Lower lobe of right lung (tissue), 2 donors: ENCODE results near the gene RAB40C. TPM values are rescaled to one million over a fixed set of nuclear protein-coding genes. Genes with fewer than 3 reads are reported as not detected.

Source experiments
- ATAC-seq, 2 donors: fragments of 200-7000 bp; cut with Tn5 transposase; one replicate each; pipeline ENCODE4 v1.9.1; 2020 to 2022; ENCODE audit warnings: mild to moderate bottlenecking in 2 of 2, moderate library complexity in 2 of 2
- DNase-seq: peaks from one replicate; pipeline ENCODE4 v3.0.0-alpha.2; 2020
- H3K27ac ChIP-seq: fragments of 200-600 bp; one replicate; pipeline ENCODE4 v1.8.0; 2022
- H3K27me3 ChIP-seq: fragments of 200-600 bp; one replicate; pipeline ENCODE4 v1.8.0; 2022; ENCODE audit warnings: low read depth
- H3K36me3 ChIP-seq: fragments of 200-600 bp; one replicate; pipeline ENCODE4 v1.8.0; 2022; ENCODE audit warnings: mild to moderate bottlenecking
- H3K4me1 ChIP-seq: fragments of 200-600 bp; one replicate; pipeline ENCODE4 v1.8.0; 2022
- H3K4me3 ChIP-seq: fragments of 200-600 bp; one replicate; pipeline ENCODE4 v1.8.0; 2022; ENCODE audit warnings: mild to moderate bottlenecking
- H3K9me3 ChIP-seq: fragments of 200-600 bp; one replicate; pipeline ENCODE4 v1.8.0; 2022
- intact Hi-C: fragments of 100-400 bp; cut with DNase I; formaldehyde crosslinking; loops from one replicate; pipeline ENCODE4 v1.11.0; 2022
- total RNA-seq: library from RNA; stranded (reverse); fragmentation: NEBNext Ultra II Directional; extraction: Animal tissue kit (Norgen Biotek cat#: 25700); gene quantifications from one replicate; pipeline ENCODE4 v1.2.1, GENCODE V29; 2021
- TF ChIP-seq, protein P1 (sequence below): fragments of 200-600 bp; IDR thresholded peaks from one replicate; pipeline ENCODE4 v1.8.0; 2022; ENCODE audit warnings: antibody characterized with exemption, mild to moderate bottlenecking
- donor health status: DM: no; HTN: yes; CAD: no; lungs with severe emphysema.

The RAB40C gene
- total RNA-seq, 1 donor from 2014 or later, result 40.1 TPM

DNA sequence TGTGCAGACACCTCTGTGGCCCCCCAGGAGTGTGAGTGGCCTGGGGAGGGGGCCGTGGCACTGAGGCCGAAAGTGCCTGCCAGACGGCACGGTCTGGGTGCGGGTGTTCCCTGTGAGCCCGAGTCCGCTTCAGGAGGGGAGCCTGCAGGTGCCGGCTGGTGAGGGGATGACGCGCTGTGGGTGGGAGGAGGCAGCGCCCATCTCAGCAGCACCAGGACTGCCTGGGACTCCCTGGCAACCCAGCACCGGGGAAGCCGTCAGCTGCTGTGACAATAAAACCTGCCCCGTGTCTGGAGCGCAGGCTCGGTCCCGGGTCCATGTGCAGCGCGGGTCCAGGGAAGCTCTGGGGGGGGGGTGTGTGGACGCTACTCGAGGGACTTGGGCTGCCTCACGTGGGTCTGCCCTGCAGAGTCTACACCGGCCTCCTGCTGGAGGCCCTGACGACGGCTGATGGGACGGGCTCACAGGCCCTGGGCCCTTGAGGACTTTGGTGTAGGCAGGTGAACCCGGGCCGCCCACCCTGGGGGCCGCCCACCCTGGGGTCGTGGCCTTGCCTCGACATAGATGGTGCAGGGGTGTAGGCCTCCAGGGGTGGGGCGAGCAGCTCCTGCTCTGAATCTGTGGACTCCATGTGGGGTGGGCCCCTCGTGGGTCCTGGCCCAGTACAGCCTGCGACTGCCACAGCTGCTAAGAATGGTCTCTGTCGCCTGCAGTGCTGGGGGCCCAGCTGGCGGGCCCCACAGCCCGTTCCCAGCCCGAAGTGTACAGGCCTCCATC is 5.9 kb upstream of the RAB40C start:
- ATAC-seq (no peak), DNase-seq (no peak)
- peaks cover 11% of the 10 kb centered on the region for H3K36me3 ChIP-seq
- H3K4me1 ChIP-seq, result peaks cover 23% of the 10 kb centered on the region
- TF ChIP-seq, protein P1, sequence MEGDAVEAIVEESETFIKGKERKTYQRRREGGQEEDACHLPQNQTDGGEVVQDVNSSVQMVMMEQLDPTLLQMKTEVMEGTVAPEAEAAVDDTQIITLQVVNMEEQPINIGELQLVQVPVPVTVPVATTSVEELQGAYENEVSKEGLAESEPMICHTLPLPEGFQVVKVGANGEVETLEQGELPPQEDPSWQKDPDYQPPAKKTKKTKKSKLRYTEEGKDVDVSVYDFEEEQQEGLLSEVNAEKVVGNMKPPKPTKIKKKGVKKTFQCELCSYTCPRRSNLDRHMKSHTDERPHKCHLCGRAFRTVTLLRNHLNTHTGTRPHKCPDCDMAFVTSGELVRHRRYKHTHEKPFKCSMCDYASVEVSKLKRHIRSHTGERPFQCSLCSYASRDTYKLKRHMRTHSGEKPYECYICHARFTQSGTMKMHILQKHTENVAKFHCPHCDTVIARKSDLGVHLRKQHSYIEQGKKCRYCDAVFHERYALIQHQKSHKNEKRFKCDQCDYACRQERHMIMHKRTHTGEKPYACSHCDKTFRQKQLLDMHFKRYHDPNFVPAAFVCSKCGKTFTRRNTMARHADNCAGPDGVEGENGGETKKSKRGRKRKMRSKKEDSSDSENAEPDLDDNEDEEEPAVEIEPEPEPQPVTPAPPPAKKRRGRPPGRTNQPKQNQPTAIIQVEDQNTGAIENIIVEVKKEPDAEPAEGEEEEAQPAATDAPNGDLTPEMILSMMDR, result no peak
- no peaks in the 10 kb centered on the region for H3K9me3 ChIP-seq
- H3K4me3 ChIP-seq, result no peak overlapping the region
- H3K27ac ChIP-seq, result no peak overlapping the region
- no peaks in the 10 kb centered on the region for H3K27me3 ChIP-seq
- intact Hi-C loops, result no loop called here

DNA sequence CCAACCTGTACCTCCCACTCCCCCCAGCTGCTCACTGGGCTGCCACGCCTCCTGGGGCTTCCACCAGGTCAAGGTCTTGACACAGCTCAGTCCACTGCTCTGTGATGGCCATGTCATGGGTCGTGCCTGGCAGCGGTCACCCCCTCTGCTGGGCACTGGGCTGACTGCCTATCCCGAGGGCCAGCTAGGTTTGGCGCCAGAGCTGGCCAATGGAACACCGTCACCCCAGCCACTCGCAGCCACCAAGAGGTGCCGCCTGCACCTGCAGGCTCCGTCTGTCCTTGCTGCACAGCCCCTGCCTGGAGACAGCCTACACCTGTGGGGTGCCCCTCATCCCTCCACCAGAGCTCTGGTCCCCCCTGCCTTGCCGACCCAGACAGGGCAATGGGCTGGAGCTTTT is 4.5 kb upstream of the RAB40C start:
- TF ChIP-seq, protein P1, result no peak
- no peak for DNase-seq
- intact Hi-C loops, result no loop called here
- no peak for ATAC-seq
- Histone ChIP-seq H3K9me3 (no peaks in the 10 kb centered on the region), H3K27me3 (no peaks in the 10 kb centered on the region), H3K4me3 (no peak overlapping the region), H3K4me1 (peaks cover 23% of the 10 kb centered on the region), H3K27ac (no peak overlapping the region), H3K36me3 (peaks cover 11% of the 10 kb centered on the region)

DNA sequence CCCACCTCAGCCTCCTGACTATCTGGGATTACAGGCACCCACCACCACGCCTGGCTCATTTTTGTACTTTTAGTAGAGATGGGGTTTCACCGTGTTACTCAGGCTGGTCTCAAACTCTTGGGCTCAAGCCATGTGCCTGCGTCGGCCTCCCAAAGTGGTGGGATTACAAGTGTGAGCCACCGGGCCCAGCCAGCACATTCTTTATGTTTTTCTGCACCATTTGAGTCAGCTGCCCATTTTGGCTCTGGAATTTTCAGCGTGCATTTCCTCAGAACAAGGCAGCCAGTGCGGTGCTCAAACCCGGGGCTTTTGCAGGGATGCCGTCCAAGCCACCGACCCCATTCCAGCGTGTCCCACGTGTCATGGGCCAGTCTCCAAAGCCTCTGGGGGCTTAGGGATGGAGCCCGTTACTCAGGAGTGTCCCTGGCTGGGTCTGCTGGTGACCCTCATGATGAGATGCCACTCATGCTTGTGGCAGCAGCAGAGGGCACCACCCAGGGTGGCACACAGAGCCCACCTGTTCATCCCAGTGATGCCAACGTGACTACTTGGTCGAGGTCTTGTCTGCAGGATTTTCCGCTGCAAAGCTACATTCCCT is 3.7 kb upstream of the RAB40C start:
- intact Hi-C loops, result no loop called here

DNA sequence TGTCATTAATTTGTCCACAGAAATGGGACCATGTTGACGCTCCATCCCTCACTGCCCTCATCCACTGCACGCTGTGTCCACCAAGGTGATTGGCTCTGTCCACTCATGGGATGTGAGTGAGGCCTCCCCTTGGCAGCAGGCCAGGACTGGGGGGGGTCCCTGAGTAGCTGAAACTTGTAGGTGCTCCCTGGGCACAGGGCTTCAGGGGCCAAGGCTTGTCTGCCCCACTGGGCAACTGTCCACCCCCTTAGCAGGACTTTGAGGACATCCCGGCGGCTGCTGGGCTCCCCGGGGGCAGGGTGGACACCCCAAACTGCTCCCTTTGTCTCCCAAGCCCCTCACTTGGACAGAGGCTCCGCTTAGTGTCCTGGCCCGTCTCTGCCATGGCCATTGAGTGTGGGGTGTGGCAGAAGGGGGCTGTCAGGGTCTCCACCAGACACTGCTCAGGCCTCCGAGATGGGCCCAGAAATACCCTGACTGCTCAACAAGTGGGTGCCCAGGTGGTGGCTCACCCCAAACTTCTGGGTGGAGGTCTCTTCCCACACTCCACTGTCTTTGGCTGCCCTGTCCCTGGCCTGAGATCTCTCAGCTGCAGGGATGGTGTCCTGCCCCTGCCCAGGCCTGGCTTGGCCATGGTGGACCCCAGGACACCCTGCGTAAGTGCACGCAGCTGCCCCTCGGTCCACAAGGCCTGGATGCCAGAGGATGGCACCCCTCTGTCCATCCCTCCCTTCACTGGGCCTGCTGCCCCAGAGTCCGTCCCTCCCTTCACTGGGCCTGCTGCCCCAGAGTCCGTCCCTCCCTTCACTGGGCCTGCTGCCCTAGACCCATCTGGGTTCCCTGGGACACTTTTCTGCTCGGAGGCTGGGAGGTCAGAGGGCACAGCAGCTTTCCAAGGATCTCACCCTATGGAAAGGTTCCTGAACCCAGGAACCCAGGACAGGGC is 2.9 kb upstream of the RAB40C start:
- TF ChIP-seq, protein P1, result no peak
- Histone ChIP-seq H3K4me1 (peaks cover 38% of the 10 kb centered on the region), H3K9me3 (no peaks in the 10 kb centered on the region), H3K27ac (no peak overlapping the region), H3K27me3 (no peaks in the 10 kb centered on the region), H3K36me3 (peaks cover 5% of the 10 kb centered on the region), H3K4me3 (no peak overlapping the region)
- no peak for ATAC-seq
- intact Hi-C loops, result no loop called here
- DNase-seq, result peak; percentile 59

More for the DNA sequence above, 3.7 kb upstream of the RAB40C start:
- H3K27me3 ChIP-seq, result no peaks in the 10 kb centered on the region
- peaks cover 5% of the 10 kb centered on the region for H3K36me3 ChIP-seq
- H3K4me3 ChIP-seq, result no peak overlapping the region
- peaks cover 30% of the 10 kb centered on the region for H3K4me1 ChIP-seq
- TF ChIP-seq, protein P1, result no peak
- H3K27ac ChIP-seq, result no peak overlapping the region
- H3K9me3 ChIP-seq, result no peaks in the 10 kb centered on the region
- DNase-seq, result no peak
- ATAC-seq, result no peak

DNA sequence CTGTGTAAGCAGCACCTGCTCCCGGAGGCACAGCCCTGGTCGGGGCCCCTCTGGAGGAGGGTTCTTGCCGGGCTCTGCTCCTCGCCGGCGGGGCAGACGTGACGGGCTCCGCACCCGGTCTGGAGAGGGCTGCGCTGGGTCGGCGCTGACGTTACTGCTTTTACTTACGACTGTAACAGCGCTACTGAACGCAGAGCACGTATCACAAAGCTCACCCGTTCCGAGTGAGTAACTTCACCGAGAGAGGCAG is 1.3 kb upstream of the RAB40C start:
- DNase-seq, result peak; percentile 79
- intact Hi-C loops, result no loop called here
- TF ChIP-seq, protein P1, result no peak
- no peaks in the 10 kb centered on the region for H3K36me3 ChIP-seq
- H3K4me3 ChIP-seq, result peak overlapping the region; percentile 81
- peak in 1 of 2 donors; percentile 0 for ATAC-seq
- H3K4me1 ChIP-seq, result peaks cover 54% of the 10 kb centered on the region
- H3K27me3 ChIP-seq, result no peaks in the 10 kb centered on the region
- H3K27ac ChIP-seq, result peak overlapping the region; percentile 98
- no peaks in the 10 kb centered on the region for H3K9me3 ChIP-seq
